ENCODE results near the gene RPRD1B.

RPRD1B gene

GRCh38 chr20:38012332-38012731 is 21.2 kb upstream of the RPRD1B start:
- Histone ChIP-seq H3F3A (ENCODE audit: low read depth) (no peaks in the 10 kb centered on the region), H3K9me3 (ENCODE audit: insufficient read depth, low read depth, low read length) (no peaks in the 10 kb centered on the region), H3K4me1 (ENCODE audit: insufficient read depth, low read length, poor library complexity, severe bottlenecking) (no peaks in the 10 kb centered on the region), H3K4me3 (ENCODE audit: low read length, poor library complexity, severe bottlenecking) (no peak overlapping the region), H3K79me2 (ENCODE audit: insufficient read depth, low read length) (peaks cover 16% of the 10 kb centered on the region), H2AFZ (ENCODE audit: low read length) (no peak overlapping the region), H3K9ac (ENCODE audit: low read depth, low read length, poor library complexity, severe bottlenecking) (no peak overlapping the region), H3K36me3 (ENCODE audit: insufficient read depth, low read length) (peaks cover 69% of the 10 kb centered on the region; the same call in 1 of the 2 replicates), H3K4me2 (ENCODE audit: low read depth, low read length, poor library complexity, severe bottlenecking) (no peak overlapping the region), H3K27me3 (ENCODE audit: insufficient read depth, low read length, poor library complexity, severe bottlenecking) (no peaks in the 10 kb centered on the region), H4K20me1 (ENCODE audit: insufficient read depth, low read length, poor library complexity, severe bottlenecking) (no peaks in the 10 kb centered on the region), H3K9me2 (replicated peaks; ENCODE audit: low read depth, low read length) (no peaks in the 10 kb centered on the region)
- no peak for TF ChIP-seq CTCF (conservative IDR thresholded peaks at IDR 0.05; ENCODE audit: low read length)
- no peak for TF ChIP-seq EZH2phosphoT487 (IDR thresholded peaks at IDR 0.05; ENCODE audit: borderline replicate concordance)

- no peaks in the 10 kb centered on the region for H3F3A ChIP-seq (ENCODE audit: low read depth)
- peaks cover 74% of the 10 kb centered on the region for H3K36me3 ChIP-seq (ENCODE audit: insufficient read depth, low read length)
- H3K4me1 ChIP-seq (ENCODE audit: insufficient read depth, low read length, poor library complexity, severe bottlenecking): no peaks in the 10 kb centered on the region
- H3K4me2 ChIP-seq (ENCODE audit: low read depth, low read length, poor library complexity, severe bottlenecking): no peak overlapping the region
- H3K9me2 ChIP-seq (replicated peaks; ENCODE audit: low read depth, low read length): no peaks in the 10 kb centered on the region
- TF ChIP-seq EZH2phosphoT487 (IDR thresholded peaks at IDR 0.05; ENCODE audit: borderline replicate concordance): no peak
- TF ChIP-seq CTCF (conservative IDR thresholded peaks at IDR 0.05; ENCODE audit: low read length): no peak
- no peak overlapping the region for H2AFZ ChIP-seq (ENCODE audit: low read length)
- no peak overlapping the region for H3K9ac ChIP-seq (ENCODE audit: low read depth, low read length, poor library complexity, severe bottlenecking)
- peaks cover 14% of the 10 kb centered on the region; the same call in 1 of the 2 replicates for H3K9me3 ChIP-seq (ENCODE audit: insufficient read depth, low read depth, low read length)
- H3K4me3 ChIP-seq (ENCODE audit: low read length, poor library complexity, severe bottlenecking): no peak overlapping the region
- no peaks in the 10 kb centered on the region for H4K20me1 ChIP-seq (ENCODE audit: insufficient read depth, low read length, poor library complexity, severe bottlenecking)
- peaks cover 24% of the 10 kb centered on the region for H3K79me2 ChIP-seq (ENCODE audit: insufficient read depth, low read length)
- no peaks in the 10 kb centered on the region for H3K27me3 ChIP-seq (ENCODE audit: insufficient read depth, low read length, poor library complexity, severe bottlenecking)
Observed at GRCh38 chr20:38013887-38014286, 19.7 kb upstream of the RPRD1B start.

- no peaks in the 10 kb centered on the region for H3K4me1 ChIP-seq (ENCODE audit: insufficient read depth, low read length, poor library complexity, severe bottlenecking)
- no peak overlapping the region for H3K9ac ChIP-seq (ENCODE audit: low read depth, low read length, poor library complexity, severe bottlenecking)
- H3K9me3 ChIP-seq (ENCODE audit: insufficient read depth, low read depth, low read length): peaks cover 16% of the 10 kb centered on the region; the same call in 1 of the 2 replicates
- peaks cover 51% of the 10 kb centered on the region for H3K36me3 ChIP-seq (ENCODE audit: insufficient read depth, low read length)
- no peaks in the 10 kb centered on the region for H3K27me3 ChIP-seq (ENCODE audit: insufficient read depth, low read length, poor library complexity, severe bottlenecking)
- H3K4me3 ChIP-seq (ENCODE audit: low read length, poor library complexity, severe bottlenecking): no peak overlapping the region
- TF ChIP-seq CTCF (conservative IDR thresholded peaks at IDR 0.05; ENCODE audit: low read length) (no peak), EZH2phosphoT487 (IDR thresholded peaks at IDR 0.05; ENCODE audit: borderline replicate concordance) (no peak)
- peaks cover 60% of the 10 kb centered on the region for H3K79me2 ChIP-seq (ENCODE audit: insufficient read depth, low read length)
- no peaks in the 10 kb centered on the region for H3F3A ChIP-seq (ENCODE audit: low read depth)
- H3K9me2 ChIP-seq (replicated peaks; ENCODE audit: low read depth, low read length): no peaks in the 10 kb centered on the region
- H4K20me1 ChIP-seq (ENCODE audit: insufficient read depth, low read length, poor library complexity, severe bottlenecking): peaks cover 14% of the 10 kb centered on the region
- no peak overlapping the region for H3K4me2 ChIP-seq (ENCODE audit: low read depth, low read length, poor library complexity, severe bottlenecking)
- H2AFZ ChIP-seq (ENCODE audit: low read length): no peak overlapping the region
Observed at GRCh38 chr20:38017959-38018358, 15.6 kb upstream of the RPRD1B start.
